Vagina (tissue), 2 donors: ENCODE data around the gene NPC1.

ENCODE experiments used
- POLR2A ChIP-seq, 2 donors: fragments of 450-650 bp; IDR thresholded peaks; one replicate each; pipeline ENCODE4 v1.6.1; 2017; ENCODE audit warnings: antibody characterized with exemption in 2 of 2, mild to moderate bottlenecking in 2 of 2, moderate library complexity in 2 of 2
- TF ChIP-seq, protein P1 (sequence below), 3 experiments: fragments of 450-650 bp in 2 of 3; fragments of 200-600 bp in 1 of 3; sonication (generic) in 1 of 3; IDR thresholded peaks; one replicate each; pipeline ENCODE4 v1.5.1; 2017 to 2019; ENCODE audit warnings: antibody characterized with exemption in 3 of 3, mild to moderate bottlenecking in 2 of 3, moderate library complexity in 2 of 3

DNA sequence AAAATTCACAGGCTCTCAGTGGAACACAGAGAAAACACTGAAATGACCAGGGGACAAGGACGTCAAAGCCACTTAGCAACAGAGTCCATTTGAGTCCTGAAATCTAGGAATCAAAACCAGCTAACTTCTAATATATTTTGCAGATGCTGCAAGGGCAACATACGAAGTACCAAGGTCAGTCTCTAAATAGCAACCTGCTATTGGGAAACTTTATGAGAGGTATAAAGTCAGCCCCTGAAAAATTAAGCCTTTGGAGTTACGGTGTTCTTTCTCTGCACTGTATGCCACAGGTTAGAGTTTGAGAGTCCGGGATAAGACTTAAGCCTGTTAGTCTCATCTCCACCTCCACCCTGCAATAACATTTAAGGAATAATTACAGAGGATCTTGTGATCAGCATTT lies 13.3 kb downstream of the NPC1 start:
- TF ChIP-seq, protein P1, sequence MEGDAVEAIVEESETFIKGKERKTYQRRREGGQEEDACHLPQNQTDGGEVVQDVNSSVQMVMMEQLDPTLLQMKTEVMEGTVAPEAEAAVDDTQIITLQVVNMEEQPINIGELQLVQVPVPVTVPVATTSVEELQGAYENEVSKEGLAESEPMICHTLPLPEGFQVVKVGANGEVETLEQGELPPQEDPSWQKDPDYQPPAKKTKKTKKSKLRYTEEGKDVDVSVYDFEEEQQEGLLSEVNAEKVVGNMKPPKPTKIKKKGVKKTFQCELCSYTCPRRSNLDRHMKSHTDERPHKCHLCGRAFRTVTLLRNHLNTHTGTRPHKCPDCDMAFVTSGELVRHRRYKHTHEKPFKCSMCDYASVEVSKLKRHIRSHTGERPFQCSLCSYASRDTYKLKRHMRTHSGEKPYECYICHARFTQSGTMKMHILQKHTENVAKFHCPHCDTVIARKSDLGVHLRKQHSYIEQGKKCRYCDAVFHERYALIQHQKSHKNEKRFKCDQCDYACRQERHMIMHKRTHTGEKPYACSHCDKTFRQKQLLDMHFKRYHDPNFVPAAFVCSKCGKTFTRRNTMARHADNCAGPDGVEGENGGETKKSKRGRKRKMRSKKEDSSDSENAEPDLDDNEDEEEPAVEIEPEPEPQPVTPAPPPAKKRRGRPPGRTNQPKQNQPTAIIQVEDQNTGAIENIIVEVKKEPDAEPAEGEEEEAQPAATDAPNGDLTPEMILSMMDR (IDR thresholded peaks at IDR 0.05) = no peak
- no peak for TF ChIP-seq POLR2A (IDR thresholded peaks at IDR 0.05)
